K562 (cell line): ENCODE measurements around the gene NAPA. TPM values are rescaled to one million over a fixed set of nuclear protein-coding genes. Genes with fewer than 3 reads are reported as not detected.

Source experiments
- CCNT2 ChIP-seq: IDR thresholded peaks from 2 replicates; pipeline ENCODE4 v1.6.1; 2011; ENCODE audit warnings: borderline replicate concordance, low read depth, mild to moderate bottlenecking, moderate library complexity, mixed read lengths, low read length; ENCODE audit not compliant: insufficient read length; ENCODE audit errors: extremely low read depth
- CHD1 ChIP-seq: fragments of 200-600 bp; sonication (generic); IDR thresholded peaks from one replicate; pipeline ENCODE4 v1.6.1; 2012; ENCODE audit warnings: mild to moderate bottlenecking, moderate library complexity, low read length, inconsistent platforms
- DACH1 ChIP-seq: fragments of 450-650 bp; IDR thresholded peaks from 2 replicates; pipeline ENCODE4 v1.6.1; 2018; ENCODE audit not compliant: partially characterized antibody
- EHMT2 ChIP-seq: fragments of 450-650 bp; IDR thresholded peaks from 2 replicates; pipeline ENCODE4 v1.6.1; 2018; ENCODE audit warnings: antibody characterized with exemption
- MYNN ChIP-seq, 2 experiments: sonication (generic); formaldehyde crosslinking in 1 of 2; IDR thresholded peaks; 2 replicates each; pipeline versions ENCODE4 v1.5.0 to v1.6.1; 2016 to 2020; ENCODE audit warnings: antibody characterized with exemption in 1 of 2, missing genetic modification reagents in 1 of 2
- NCOA4 ChIP-seq: fragments of 450-650 bp; IDR thresholded peaks from 2 replicates; pipeline ENCODE4 v1.6.1; 2018; ENCODE audit warnings: mild to moderate bottlenecking; ENCODE audit not compliant: partially characterized antibody
- NELFE ChIP-seq: IDR thresholded peaks from 2 replicates; pipeline ENCODE4 v1.6.1; 2011; ENCODE audit warnings: mild to moderate bottlenecking; ENCODE audit not compliant: insufficient read depth, insufficient read length
- NFE2L1 ChIP-seq: fragments of 450-650 bp; IDR thresholded peaks from 2 replicates; pipeline ENCODE4 v1.6.1; 2016; ENCODE audit warnings: missing genetic modification characterization, low read depth, mild to moderate bottlenecking, missing compliant biosample characterization, moderate library complexity, borderline replicate concordance
- PTBP1 ChIP-seq: fragments of 200-400 bp; formaldehyde crosslinking; IDR thresholded peaks from 2 replicates; pipeline ENCODE4 v1.6.1; 2017; ENCODE audit warnings: low read depth, low read length
- SIN3B ChIP-seq: fragments of 450-650 bp; IDR thresholded peaks from 2 replicates; pipeline ENCODE4 v1.6.1; 2017; ENCODE audit warnings: low read depth, mild to moderate bottlenecking, moderate library complexity
- ZNF347 ChIP-seq: fragments of 450-650 bp; formaldehyde crosslinking; IDR thresholded peaks from 2 replicates; pipeline ENCODE4 v1.4.0; 2020; ENCODE audit warnings: low read depth, mild to moderate bottlenecking, moderate library complexity
- ZNF384 ChIP-seq: IDR thresholded peaks from 2 replicates; pipeline ENCODE4 v1.6.1; 2012; ENCODE audit warnings: low read depth, low read length, improper control_type of control experiment
- ZNF780A ChIP-seq: fragments of 250-450 bp; sonication (Bioruptor Pico); IDR thresholded peaks from 2 replicates; pipeline ENCODE4 v1.5.0; 2021; ENCODE audit warnings: mild to moderate bottlenecking
- polyA plus RNA-seq, 8 experiments: library from polyadenylated mRNA; depleted of rRNA in 4 of 8; stranded (reverse) in 5 of 8; unstranded in 3 of 8; fragments of >200 nt; fragmentation: Nextera tagmentation in 2 of 8; fragmentation: Illumina TruSeq in 1 of 8; extraction: Ambion mirVana in 2 of 8; extraction: Trizol in 1 of 8; gene quantifications; 2 replicates each; pipeline versions ENCODE4 v1.2.1 to v1.2.3, GENCODE V29; 2011 to 2014; ENCODE audit warnings: inconsistent platforms in 1 of 8, missing spikeins in 1 of 8
- total RNA-seq, 7 experiments: library from RNA; depleted of rRNA in 6 of 7; stranded (reverse); fragments of >200 nt in 6 of 7; fragmentation: Illumina TruSeq in 2 of 7; extraction: Trizol in 2 of 7; gene quantifications; 2 replicates each; pipeline versions ENCODE4 v1.2.1 to v1.2.3, GENCODE V29; 2011 to 2021; ENCODE audit warnings: low replicate concordance in 1 of 7
- TF ChIP-seq, protein P1 (sequence below), 2 experiments: fragments of 450-650 bp; formaldehyde crosslinking in 1 of 2; IDR thresholded peaks; 2 replicates each; pipeline versions ENCODE4 v1.4.0 to v1.6.1; 2014 to 2020; ENCODE audit warnings: mild to moderate bottlenecking in 2 of 2, borderline replicate concordance in 1 of 2, low read depth in 1 of 2
- TF ChIP-seq, protein P2 (sequence below): IDR thresholded peaks from 3 replicates; pipeline ENCODE4 v1.6.1; 2011; ENCODE audit warnings: borderline replicate concordance, mild to moderate bottlenecking, moderate library complexity; ENCODE audit not compliant: insufficient read length; ENCODE audit errors: extremely low read depth

Gene NAPA
- total and polyA plus RNA-seq, 9 of the 15 experiments (the other 6 are each of a cell fraction or from before 2014, with no cell fraction given): 5.4 to 98.6 (median 77.5) TPM

DNA sequence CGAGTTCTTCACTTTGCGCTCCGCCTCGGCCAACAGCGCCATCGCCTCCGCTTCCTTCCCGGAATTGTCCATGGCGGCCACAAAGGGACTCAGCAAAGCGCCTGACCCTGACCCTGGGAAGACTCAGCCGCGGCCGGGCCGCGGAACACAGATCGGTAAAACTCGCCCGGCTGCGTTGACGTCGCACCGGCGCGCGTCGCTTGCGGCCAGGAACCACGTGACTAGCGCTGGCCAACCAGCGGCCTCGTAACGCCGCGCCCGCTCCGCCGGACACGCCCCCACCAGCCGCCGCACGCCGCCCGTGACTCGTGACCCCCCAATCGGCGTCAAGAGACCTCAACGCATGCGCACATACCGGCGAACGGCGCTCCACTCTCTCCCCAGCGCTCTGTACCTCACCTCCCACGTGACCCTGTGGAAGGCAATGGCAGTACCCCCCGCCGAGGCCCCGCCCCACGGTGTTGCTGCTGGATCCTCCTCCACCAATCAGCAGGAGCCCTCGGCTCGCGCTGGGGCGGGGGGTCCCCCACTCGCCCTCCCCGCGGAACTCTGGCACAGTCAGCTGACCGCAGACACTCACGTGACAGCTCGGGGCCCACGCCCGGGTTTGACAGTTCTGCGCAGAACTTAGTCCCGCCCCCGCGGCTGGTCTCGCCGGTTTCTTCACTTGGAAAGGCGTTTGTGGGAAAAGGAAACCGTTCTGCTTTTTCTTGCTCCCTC is at the start of gene NAPA (continued):
- TF ChIP-seq MYNN (IDR thresholded peaks at IDR 0.05) (peak; percentile 36; the same call in 1 of the 2 replicates), MYNN (CRISPR knock-in tag; IDR thresholded peaks at IDR 0.05) (no peak), EHMT2 (no peak), ZNF347 (CRISPR knock-in tag) (no peak), NELFE (no peak), ZNF384 (no peak), DACH1 (peak; percentile 79), PTBP1 (no peak), NCOA4 (no peak), CCNT2 (peak; percentile 91), NFE2L1 (tag) (no peak), SIN3B (peak; percentile 82), CHD1 (no peak), ZNF780A (CRISPR knock-in tag) (no peak)
- TF ChIP-seq, protein P1, sequence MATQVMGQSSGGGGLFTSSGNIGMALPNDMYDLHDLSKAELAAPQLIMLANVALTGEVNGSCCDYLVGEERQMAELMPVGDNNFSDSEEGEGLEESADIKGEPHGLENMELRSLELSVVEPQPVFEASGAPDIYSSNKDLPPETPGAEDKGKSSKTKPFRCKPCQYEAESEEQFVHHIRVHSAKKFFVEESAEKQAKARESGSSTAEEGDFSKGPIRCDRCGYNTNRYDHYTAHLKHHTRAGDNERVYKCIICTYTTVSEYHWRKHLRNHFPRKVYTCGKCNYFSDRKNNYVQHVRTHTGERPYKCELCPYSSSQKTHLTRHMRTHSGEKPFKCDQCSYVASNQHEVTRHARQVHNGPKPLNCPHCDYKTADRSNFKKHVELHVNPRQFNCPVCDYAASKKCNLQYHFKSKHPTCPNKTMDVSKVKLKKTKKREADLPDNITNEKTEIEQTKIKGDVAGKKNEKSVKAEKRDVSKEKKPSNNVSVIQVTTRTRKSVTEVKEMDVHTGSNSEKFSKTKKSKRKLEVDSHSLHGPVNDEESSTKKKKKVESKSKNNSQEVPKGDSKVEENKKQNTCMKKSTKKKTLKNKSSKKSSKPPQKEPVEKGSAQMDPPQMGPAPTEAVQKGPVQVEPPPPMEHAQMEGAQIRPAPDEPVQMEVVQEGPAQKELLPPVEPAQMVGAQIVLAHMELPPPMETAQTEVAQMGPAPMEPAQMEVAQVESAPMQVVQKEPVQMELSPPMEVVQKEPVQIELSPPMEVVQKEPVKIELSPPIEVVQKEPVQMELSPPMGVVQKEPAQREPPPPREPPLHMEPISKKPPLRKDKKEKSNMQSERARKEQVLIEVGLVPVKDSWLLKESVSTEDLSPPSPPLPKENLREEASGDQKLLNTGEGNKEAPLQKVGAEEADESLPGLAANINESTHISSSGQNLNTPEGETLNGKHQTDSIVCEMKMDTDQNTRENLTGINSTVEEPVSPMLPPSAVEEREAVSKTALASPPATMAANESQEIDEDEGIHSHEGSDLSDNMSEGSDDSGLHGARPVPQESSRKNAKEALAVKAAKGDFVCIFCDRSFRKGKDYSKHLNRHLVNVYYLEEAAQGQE (IDR thresholded peaks at IDR 0.05; ENCODE audit: borderline replicate concordance): peak; percentile 97
- TF ChIP-seq, protein P1 (CRISPR knock-in tag; IDR thresholded peaks at IDR 0.05; ENCODE audit: low read depth): no peak
- TF ChIP-seq, protein P2, sequence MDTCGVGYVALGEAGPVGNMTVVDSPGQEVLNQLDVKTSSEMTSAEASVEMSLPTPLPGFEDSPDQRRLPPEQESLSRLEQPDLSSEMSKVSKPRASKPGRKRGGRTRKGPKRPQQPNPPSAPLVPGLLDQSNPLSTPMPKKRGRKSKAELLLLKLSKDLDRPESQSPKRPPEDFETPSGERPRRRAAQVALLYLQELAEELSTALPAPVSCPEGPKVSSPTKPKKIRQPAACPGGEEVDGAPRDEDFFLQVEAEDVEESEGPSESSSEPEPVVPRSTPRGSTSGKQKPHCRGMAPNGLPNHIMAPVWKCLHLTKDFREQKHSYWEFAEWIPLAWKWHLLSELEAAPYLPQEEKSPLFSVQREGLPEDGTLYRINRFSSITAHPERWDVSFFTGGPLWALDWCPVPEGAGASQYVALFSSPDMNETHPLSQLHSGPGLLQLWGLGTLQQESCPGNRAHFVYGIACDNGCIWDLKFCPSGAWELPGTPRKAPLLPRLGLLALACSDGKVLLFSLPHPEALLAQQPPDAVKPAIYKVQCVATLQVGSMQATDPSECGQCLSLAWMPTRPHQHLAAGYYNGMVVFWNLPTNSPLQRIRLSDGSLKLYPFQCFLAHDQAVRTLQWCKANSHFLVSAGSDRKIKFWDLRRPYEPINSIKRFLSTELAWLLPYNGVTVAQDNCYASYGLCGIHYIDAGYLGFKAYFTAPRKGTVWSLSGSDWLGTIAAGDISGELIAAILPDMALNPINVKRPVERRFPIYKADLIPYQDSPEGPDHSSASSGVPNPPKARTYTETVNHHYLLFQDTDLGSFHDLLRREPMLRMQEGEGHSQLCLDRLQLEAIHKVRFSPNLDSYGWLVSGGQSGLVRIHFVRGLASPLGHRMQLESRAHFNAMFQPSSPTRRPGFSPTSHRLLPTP: no peak
